ENCODE results near the gene TXNRD2. TPM values are rescaled to one million over a fixed set of nuclear protein-coding genes. Genes with fewer than 3 reads are reported as not detected.

The TXNRD2 gene
- total RNA-seq, 1 experiment from 2014 or later, result 19.7 TPM

GRCh38 chr22:19889951-19890350, 51.7 kb downstream of the TXNRD2 start:
- no TSS peak for BruUV-seq (replicated peaks)
- no peak overlapping the region for H3K4me2 ChIP-seq (ENCODE audit: low read length)

More at GRCh38 chr22:19889951-19890350, 51.7 kb downstream of the TXNRD2 start:
- H3K79me2 ChIP-seq (ENCODE audit: insufficient read depth, low read length), result no peaks in the 10 kb centered on the region
- no peak for TF ChIP-seq ZBTB33 (IDR thresholded peaks at IDR 0.05; ENCODE audit: extremely low read depth, insufficient replicate concordance, low read length)
- no peak for TF ChIP-seq POLR2A (IDR thresholded peaks at IDR 0.05; ENCODE audit: borderline replicate concordance, extremely low read depth, insufficient read depth, insufficient read length)
- TF ChIP-seq CBX3 (IDR thresholded peaks at IDR 0.05; ENCODE audit: low read depth), result no peak
- no peak for TF ChIP-seq TCF7L2 (IDR thresholded peaks at IDR 0.05; ENCODE audit: borderline replicate concordance, extremely low read depth, insufficient read depth, insufficient read length)
- no peak for TF ChIP-seq SRF (IDR thresholded peaks at IDR 0.05; ENCODE audit: low read depth)
- TF ChIP-seq ATF3 (IDR thresholded peaks at IDR 0.05), result no peak
- TF ChIP-seq EZH2phosphoT487 (IDR thresholded peaks at IDR 0.05; ENCODE audit: borderline replicate concordance), result no peak
- no peak for TF ChIP-seq RAD21 (IDR thresholded peaks at IDR 0.05; ENCODE audit: low read depth)
- no peak for TF ChIP-seq ZNF274 (IDR thresholded peaks at IDR 0.05; ENCODE audit: low read depth, low read length)
- TF ChIP-seq YY1 (IDR thresholded peaks at IDR 0.05; ENCODE audit: extremely low read depth, insufficient replicate concordance, low read depth, low read length), result no peak
- no peak for TF ChIP-seq CTCF (IDR thresholded peaks at IDR 0.05 in 2 of 3, conservative IDR thresholded peaks at IDR 0.05 in 1 of 3; ENCODE audit: borderline replicate concordance in 1 of 3, insufficient read depth in 1 of 3, low read depth in 2 of 3, low read length in 2 of 3)
- TF ChIP-seq FOSL1 (IDR thresholded peaks at IDR 0.05; ENCODE audit: low read depth), result no peak
- DNase-seq (ENCODE audit: low read depth, low spot score) (no peak), ATAC-seq (no peak)
- no peaks in the 10 kb centered on the region for H4K20me1 ChIP-seq (ENCODE audit: insufficient read depth)
- H3K27ac ChIP-seq (ENCODE audit: low read depth, low read length), result no peak overlapping the region
- no peaks in the 10 kb centered on the region for H3K36me3 ChIP-seq (ENCODE audit: control insufficient read depth in 1 of 2, insufficient read depth in 2 of 2, low read length in 2 of 2)
- no peak overlapping the region for H2AFZ ChIP-seq (ENCODE audit: low read depth, low read length, poor library complexity, severe bottlenecking)
- no peak overlapping the region for H3K4me3 ChIP-seq (replicated peaks in 1 of 2; ENCODE audit: low read depth in 1 of 2, low read length in 2 of 2)
- no peak overlapping the region for H3K9ac ChIP-seq (ENCODE audit: low read length)
- ChIA-PET POLR2A (no interaction called here), RAD21 (ENCODE audit: low non-redundant PET in 1 of 2, low total read pairs in 2 of 2, uncharacterized antibody in 2 of 2, unreplicated experiment in 2 of 2) (no interaction called here), CTCF (no interaction called here)
- peaks cover 17 to 22% of the 10 kb centered on the region in 2 experiments for H3K4me1 ChIP-seq (ENCODE audit: control insufficient read depth in 1 of 2, insufficient read depth in 2 of 2, low read length in 2 of 2)
- H3K9me2 ChIP-seq (ENCODE audit: insufficient read depth), result no peaks in the 10 kb centered on the region
- no peaks in the 10 kb centered on the region for H3K9me3 ChIP-seq (ENCODE audit: control insufficient read depth in 1 of 2, insufficient read depth in 1 of 2, low read depth in 1 of 2, low read length in 2 of 2)
- no peaks in the 10 kb centered on the region for H3K27me3 ChIP-seq (ENCODE audit: insufficient read depth, low read length)
- intact Hi-C loops (cut with micrococcal nuclease), result no loop called here

Data from HCT116 (cell line).